ENCODE measurements around the gene CPAMD8. TPM values are rescaled to one million over a fixed set of nuclear protein-coding genes. Genes with fewer than 3 reads are reported as not detected.

Gene CPAMD8
- total RNA-seq, 1 experiment from 2014 or later, result 3.9 TPM

- no peak for ATAC-seq
- ChIA-PET POLR2A (ENCODE audit: unreplicated experiment) (no interaction called here), CTCF (no interaction called here)
- Histone ChIP-seq H3K9ac (ENCODE audit: low read length) (no peak overlapping the region), H4K20me1 (ENCODE audit: low read length) (no peaks in the 10 kb centered on the region), H3F3A (ENCODE audit: low read length, unreplicated experiment) (no peaks in the 10 kb centered on the region), H2AFZ (ENCODE audit: low read length) (no peak overlapping the region), H3K4me3 (ENCODE audit: low read length) (no peak overlapping the region), H3K9me2 (replicated peaks; ENCODE audit: low read length) (no peaks in the 10 kb centered on the region), H3K27me3 (ENCODE audit: low read length) (no peaks in the 10 kb centered on the region; the same call in 1 of the 2 replicates), H3K36me3 (ENCODE audit: low read depth, low read length) (no peaks in the 10 kb centered on the region), H3K4me1 (ENCODE audit: insufficient read depth, low read length) (no peaks in the 10 kb centered on the region), H3K27ac (ENCODE audit: low read length) (no peak overlapping the region), H3K9me3 (ENCODE audit: low read length) (no peaks in the 10 kb centered on the region), H3K4me2 (ENCODE audit: low read length) (no peak overlapping the region), H3K79me2 (ENCODE audit: low read length) (no peaks in the 10 kb centered on the region)
- no TSS peak for BruUV-seq (replicated peaks)
- TF ChIP-seq EZH2 (IDR thresholded peaks at IDR 0.05; ENCODE audit: low read length, unreplicated experiment), result no peak
- TF ChIP-seq EZH2phosphoT487 (IDR thresholded peaks at IDR 0.05; ENCODE audit: borderline replicate concordance, low read length), result no peak
- no peak for TF ChIP-seq CTCF (conservative IDR thresholded peaks at IDR 0.05; ENCODE audit: low read depth, low read length)
- no peak for DNase-seq
- intact Hi-C loops (cut with micrococcal nuclease), result no loop called here
Measured at GRCh38 chr19:17031741-17032140, 5.1 kb upstream of the CPAMD8 start.

- CTCF ChIA-PET, result no interaction called here
- Histone ChIP-seq H3K4me2 (ENCODE audit: low read length) (no peak overlapping the region), H3K4me1 (ENCODE audit: insufficient read depth, low read length) (peaks cover 9% of the 10 kb centered on the region), H3K9me2 (replicated peaks; ENCODE audit: low read length) (no peaks in the 10 kb centered on the region), H3K36me3 (ENCODE audit: low read depth, low read length) (no peaks in the 10 kb centered on the region), H3F3A (ENCODE audit: low read length, unreplicated experiment) (no peaks in the 10 kb centered on the region), H3K4me3 (ENCODE audit: low read length) (no peak overlapping the region), H3K27me3 (ENCODE audit: low read length) (peaks cover 10% of the 10 kb centered on the region), H4K20me1 (ENCODE audit: low read length) (no peaks in the 10 kb centered on the region), H3K79me2 (ENCODE audit: low read length) (no peaks in the 10 kb centered on the region), H3K27ac (ENCODE audit: low read length) (no peak overlapping the region), H3K9me3 (ENCODE audit: low read length) (no peaks in the 10 kb centered on the region), H3K9ac (ENCODE audit: low read length) (no peak overlapping the region), H2AFZ (ENCODE audit: low read length) (no peak overlapping the region)
- DNase-seq (no peak), ATAC-seq (no peak)
- intact Hi-C loops (cut with micrococcal nuclease), result no loop called here
- TF ChIP-seq EZH2phosphoT487 (IDR thresholded peaks at IDR 0.05; ENCODE audit: borderline replicate concordance, low read length), result no peak
- TF ChIP-seq EZH2 (IDR thresholded peaks at IDR 0.05; ENCODE audit: low read length, unreplicated experiment), result no peak
- no peak for TF ChIP-seq CTCF (conservative IDR thresholded peaks at IDR 0.05; ENCODE audit: low read depth, low read length)
- no TSS peak for BruUV-seq (replicated peaks)
- POLR2A ChIA-PET (ENCODE audit: unreplicated experiment), result no interaction called here
Measured at GRCh38 chr19:17027535-17027975, 945 bp upstream of the CPAMD8 start.

- peak overlapping the region; percentile 59; the same call in 1 of the 2 replicates for H2AFZ ChIP-seq (ENCODE audit: low read length)
- H3K9ac ChIP-seq (ENCODE audit: low read length), result no peak overlapping the region
- DNase-seq (no peak), ATAC-seq (no peak)
- no peaks in the 10 kb centered on the region for H3K9me3 ChIP-seq (ENCODE audit: low read length)
- no TSS peak for BruUV-seq (replicated peaks)
- peaks cover 21% of the 10 kb centered on the region for H3K4me1 ChIP-seq (ENCODE audit: insufficient read depth, low read length)
- H3K27ac ChIP-seq (ENCODE audit: low read length), result no peak overlapping the region
- no peaks in the 10 kb centered on the region for H4K20me1 ChIP-seq (ENCODE audit: low read length)
- no peaks in the 10 kb centered on the region for H3K79me2 ChIP-seq (ENCODE audit: low read length)
- peak overlapping the region; percentile 59 for H3K4me3 ChIP-seq (ENCODE audit: low read length)
- CTCF ChIA-PET, result no interaction called here
- peaks cover 10% of the 10 kb centered on the region for H3K27me3 ChIP-seq (ENCODE audit: low read length)
- intact Hi-C loops (cut with micrococcal nuclease), result no loop called here
- peak; percentile 25 for TF ChIP-seq EZH2 (IDR thresholded peaks at IDR 0.05; ENCODE audit: low read length, unreplicated experiment)
- no peak for TF ChIP-seq EZH2phosphoT487 (IDR thresholded peaks at IDR 0.05; ENCODE audit: borderline replicate concordance, low read length)
- TF ChIP-seq CTCF (conservative IDR thresholded peaks at IDR 0.05; ENCODE audit: low read depth, low read length), result no peak
- H3K4me2 ChIP-seq (ENCODE audit: low read length), result peak overlapping the region; percentile 80
- H3K36me3 ChIP-seq (ENCODE audit: low read depth, low read length), result no peaks in the 10 kb centered on the region
- POLR2A ChIA-PET (ENCODE audit: unreplicated experiment), result no interaction called here
- no peaks in the 10 kb centered on the region for H3K9me2 ChIP-seq (replicated peaks; ENCODE audit: low read length)
- H3F3A ChIP-seq (ENCODE audit: low read length, unreplicated experiment), result no peaks in the 10 kb centered on the region
Measured at GRCh38 chr19:17025991-17026658, 485 bp downstream of the CPAMD8 start.

All from PC-3 (cell line).